Measurements from ENCODE around the gene AKAP5. TPM values are rescaled to one million over a fixed set of nuclear protein-coding genes. Genes with fewer than 3 reads are reported as not detected.

Gene AKAP5
- total RNA-seq, 4 donors from 2014 or later, result 0.51 to 5.3 (median 2.8) TPM

GRCh38 chr14:64434528-64434927, 30.8 kb upstream of the AKAP5 start:
- no peak overlapping the region for H3K4me3 ChIP-seq
- intact Hi-C loops (cut with DNase I; ENCODE audit: low total_unique reads), result no loop called here
- H3K27me3 ChIP-seq, result no peaks in the 10 kb centered on the region
- H3K9me3 ChIP-seq, result no peaks in the 10 kb centered on the region
- no peaks in the 10 kb centered on the region for H3K4me1 ChIP-seq
- TF ChIP-seq POLR2A (IDR thresholded peaks at IDR 0.05) (no peak), CTCF (IDR thresholded peaks at IDR 0.05) (no peak)
- DNase-seq, result no peak
- H3K36me3 ChIP-seq, result no peaks in the 10 kb centered on the region
- no peak overlapping the region for H3K27ac ChIP-seq

- no peak for DNase-seq
- no peaks in the 10 kb centered on the region for H3K36me3 ChIP-seq
Observed at GRCh38 chr14:64438181-64438841, 27.0 kb upstream of the AKAP5 start.

GRCh38 chr14:64439141-64439540, 26.2 kb upstream of the AKAP5 start:
- intact Hi-C loops (cut with DNase I; ENCODE audit: low total_unique reads), result no loop called here
- Histone ChIP-seq H3K36me3 (no peaks in the 10 kb centered on the region), H3K27ac (peak overlapping the region in 1 of 2 donors; percentile 50)

More at GRCh38 chr14:64438181-64438841, 27.0 kb upstream of the AKAP5 start:
- intact Hi-C loops (cut with DNase I; ENCODE audit: low total_unique reads), result no loop called here
- H3K4me1 ChIP-seq, result no peaks in the 10 kb centered on the region
- no peak for TF ChIP-seq CTCF (IDR thresholded peaks at IDR 0.05)
- TF ChIP-seq POLR2A (IDR thresholded peaks at IDR 0.05), result no peak
- H3K27me3 ChIP-seq, result no peaks in the 10 kb centered on the region
- H3K4me3 ChIP-seq, result no peak overlapping the region
- no peaks in the 10 kb centered on the region for H3K9me3 ChIP-seq
- H3K27ac ChIP-seq, result peak overlapping the region in 1 of 2 donors; percentile 50

DNA sequence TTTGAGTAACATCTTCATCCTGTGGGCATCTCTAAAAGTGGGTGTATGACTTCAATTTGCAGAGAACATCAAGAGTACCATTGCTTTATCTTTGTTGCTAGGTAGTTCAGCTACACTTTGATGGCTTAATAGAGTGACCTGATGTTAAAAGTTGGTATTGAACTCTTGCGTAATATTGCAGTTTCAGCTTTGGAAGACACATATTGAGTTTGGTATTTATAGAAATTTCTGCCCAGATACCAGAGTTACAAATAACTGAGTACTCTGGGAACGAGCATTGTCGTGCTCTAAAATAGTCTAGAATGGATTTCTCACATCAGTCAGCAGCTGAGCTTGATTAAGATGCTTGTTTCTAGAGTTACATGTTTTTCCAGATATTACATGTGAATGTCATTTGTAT, 24.8 kb upstream of the AKAP5 start:
- TF ChIP-seq POLR2A (IDR thresholded peaks at IDR 0.05), result no peak
- TF ChIP-seq CTCF (IDR thresholded peaks at IDR 0.05), result no peak
- no peaks in the 10 kb centered on the region for H3K4me1 ChIP-seq
- H3K36me3 ChIP-seq, result no peaks in the 10 kb centered on the region
- intact Hi-C loops (cut with DNase I; ENCODE audit: low total_unique reads), result no loop called here
- no peak for DNase-seq
- no peak overlapping the region for H3K27ac ChIP-seq
- H3K4me3 ChIP-seq, result no peak overlapping the region
- no peaks in the 10 kb centered on the region for H3K9me3 ChIP-seq
- H3K27me3 ChIP-seq, result no peaks in the 10 kb centered on the region

More at GRCh38 chr14:64439141-64439540, 26.2 kb upstream of the AKAP5 start:
- no peak for DNase-seq
- H3K9me3 ChIP-seq, result no peaks in the 10 kb centered on the region
- no peaks in the 10 kb centered on the region for H3K27me3 ChIP-seq
- H3K4me1 ChIP-seq, result no peaks in the 10 kb centered on the region
- H3K4me3 ChIP-seq, result no peak overlapping the region
- no peak for TF ChIP-seq POLR2A (IDR thresholded peaks at IDR 0.05)
- TF ChIP-seq CTCF (IDR thresholded peaks at IDR 0.05), result no peak

- peak in 1 of 2 donors; percentile 30 for DNase-seq
- peak overlapping the region; percentile 3 to 61 for H3K27ac ChIP-seq
Observed at GRCh38 chr14:64442300-64442988, 22.9 kb upstream of the AKAP5 start.

More at GRCh38 chr14:64442300-64442988, 22.9 kb upstream of the AKAP5 start:
- Histone ChIP-seq H3K36me3 (no peaks in the 10 kb centered on the region), H3K4me3 (no peak overlapping the region), H3K27me3 (no peaks in the 10 kb centered on the region), H3K4me1 (no peaks in the 10 kb centered on the region), H3K9me3 (no peaks in the 10 kb centered on the region)
- TF ChIP-seq CTCF (IDR thresholded peaks at IDR 0.05), result no peak
- no peak for TF ChIP-seq POLR2A (IDR thresholded peaks at IDR 0.05)
- intact Hi-C loops (cut with DNase I; ENCODE audit: low total_unique reads), result no loop called here
